ENCODE measurements around the gene TRIM15.
A peak's percentile ranks its signal among the peaks of the same experiment; 100 is the strongest.

TRIM15 gene

GRCh38 chr6:30147096-30147495 is 16.2 kb upstream of the TRIM15 start:
- no peak for DNase-seq

- no peak for DNase-seq
Measured at GRCh38 chr6:30149234-30149633, 14.1 kb upstream of the TRIM15 start.

- DNase-seq = no peak
Measured at GRCh38 chr6:30149858-30150550, 13.3 kb upstream of the TRIM15 start.

DNA sequence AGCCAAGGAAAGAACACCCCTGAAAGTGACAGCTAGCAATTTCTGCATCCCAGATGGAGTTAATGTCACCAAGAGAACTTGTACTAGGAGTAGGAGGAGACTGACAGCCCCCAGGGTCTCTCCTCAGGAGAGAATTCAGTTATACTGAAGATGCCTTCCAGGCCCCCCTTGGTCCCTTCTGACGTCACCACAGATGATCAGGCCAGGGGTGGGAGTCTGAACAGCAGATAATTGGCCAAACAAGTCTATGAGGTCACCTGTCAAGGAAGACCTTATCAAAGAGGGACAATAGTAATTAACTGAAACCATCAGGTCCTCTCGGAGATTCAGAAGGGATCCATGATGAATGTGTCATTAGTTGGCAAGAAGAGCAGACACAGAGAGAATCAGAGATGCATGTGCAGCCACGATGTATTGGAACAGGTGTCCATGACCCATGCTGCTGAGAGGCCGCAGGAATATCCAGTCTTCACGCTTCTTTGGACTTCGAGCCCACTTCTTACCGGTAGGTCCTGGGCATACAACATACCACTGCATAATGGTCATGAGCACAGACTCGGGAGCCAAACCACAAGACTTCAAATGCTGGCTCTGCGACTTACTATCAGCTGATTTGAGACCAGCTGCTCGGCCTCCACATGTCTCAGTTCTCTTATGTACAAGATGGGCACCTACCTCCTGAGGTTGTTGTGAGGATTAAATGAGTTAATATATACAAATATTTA is 12.5 kb upstream of the TRIM15 start:
- DNase-seq = no peak

DNA sequence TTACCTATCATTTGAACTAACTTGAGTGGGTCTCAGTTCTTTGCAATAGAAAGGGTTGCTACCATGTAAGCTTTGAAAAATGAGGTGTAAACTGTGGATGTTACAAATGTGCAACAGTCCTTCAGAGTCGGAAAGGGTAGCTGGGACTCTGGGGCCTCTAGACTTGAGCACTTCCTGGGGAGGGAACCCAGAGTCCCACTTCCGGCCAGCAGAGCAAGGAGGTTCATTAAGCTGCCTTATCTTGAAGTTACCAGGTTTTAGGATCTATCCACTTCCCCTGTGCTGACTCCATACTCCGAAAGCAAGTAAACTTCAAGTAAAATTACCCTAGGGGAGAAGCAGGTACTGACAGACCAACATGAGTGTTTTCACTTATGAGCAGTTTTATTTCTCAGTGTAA is 11.8 kb upstream of the TRIM15 start:
- no peak for DNase-seq

DNA sequence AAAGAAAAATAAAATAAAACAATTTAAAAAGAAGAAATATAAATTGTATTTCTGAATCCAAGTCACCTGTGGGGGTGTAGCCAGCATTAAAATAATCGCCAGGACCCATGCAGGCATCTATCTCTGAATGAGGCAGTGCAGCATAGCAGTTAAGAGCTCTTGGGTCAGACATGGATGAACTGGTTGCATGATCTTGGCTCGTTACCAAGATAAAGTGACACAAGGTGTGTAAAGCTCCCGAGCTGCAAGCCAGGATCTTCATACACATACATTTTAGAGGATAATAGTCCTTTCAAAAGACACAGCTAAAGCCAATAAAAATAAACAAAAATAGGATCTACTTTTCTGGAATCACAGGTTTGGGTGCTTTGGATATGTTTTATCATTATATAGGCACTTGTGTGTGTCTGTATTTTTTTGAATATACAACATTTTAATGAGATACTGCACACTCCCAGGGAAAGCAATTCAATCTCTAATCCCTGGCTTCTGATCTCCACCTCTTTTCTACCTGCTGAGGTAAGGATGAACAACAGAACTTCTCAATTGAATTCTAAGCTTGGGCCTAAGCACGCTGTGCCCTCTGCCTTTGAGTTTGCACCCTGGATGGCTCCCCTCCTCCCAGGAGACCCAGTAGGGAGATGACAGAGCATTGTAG is 11.2 kb upstream of the TRIM15 start:
- DNase-seq = peak in 1 of 2 experiments; percentile 13

GRCh38 chr6:30152910-30153610 is 10.3 kb upstream of the TRIM15 start:
- no peak for DNase-seq

GRCh38 chr6:30154061-30154460 is 9.3 kb upstream of the TRIM15 start:
- no peak for DNase-seq

GRCh38 chr6:30154709-30155519 is 8.4 kb upstream of the TRIM15 start:
- DNase-seq = no peak

DNA sequence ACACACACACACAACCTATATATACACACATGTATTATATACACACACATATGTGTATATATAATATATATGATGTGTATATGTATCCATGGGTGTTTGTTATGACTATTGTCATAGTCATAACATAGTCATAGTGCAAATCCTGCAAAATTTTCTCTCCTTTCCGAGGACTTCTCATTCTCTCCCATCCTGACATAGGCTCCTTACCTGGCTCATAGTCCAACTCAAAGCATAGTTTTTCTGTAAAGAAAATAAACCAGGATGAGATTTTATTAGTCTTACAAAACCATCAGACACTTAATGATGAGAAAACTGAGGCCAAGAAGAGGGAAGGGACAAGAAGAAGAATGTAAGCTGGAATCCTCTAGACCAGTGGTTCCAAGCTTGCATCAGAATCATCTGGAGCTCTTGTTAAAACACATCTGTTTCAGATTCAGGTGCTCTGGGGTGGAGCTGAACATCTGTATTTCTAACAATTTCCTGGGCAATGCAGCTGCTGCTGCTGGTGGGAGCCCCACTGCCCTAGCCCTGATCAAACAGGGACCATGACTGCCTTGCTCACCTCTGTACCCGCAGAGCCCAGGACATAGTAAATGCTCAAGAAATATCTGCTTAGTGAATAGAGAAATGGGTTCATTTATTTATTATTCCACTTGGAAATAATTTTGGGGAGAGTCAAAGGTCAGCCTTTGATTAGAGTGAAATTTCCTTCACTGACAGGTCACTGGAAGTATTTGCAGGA is 7.7 kb upstream of the TRIM15 start:
- DNase-seq = no peak

GRCh38 chr6:30156262-30156599 is 7.1 kb upstream of the TRIM15 start:
- DNase-seq = peak in 1 of 2 experiments; percentile 25

DNA sequence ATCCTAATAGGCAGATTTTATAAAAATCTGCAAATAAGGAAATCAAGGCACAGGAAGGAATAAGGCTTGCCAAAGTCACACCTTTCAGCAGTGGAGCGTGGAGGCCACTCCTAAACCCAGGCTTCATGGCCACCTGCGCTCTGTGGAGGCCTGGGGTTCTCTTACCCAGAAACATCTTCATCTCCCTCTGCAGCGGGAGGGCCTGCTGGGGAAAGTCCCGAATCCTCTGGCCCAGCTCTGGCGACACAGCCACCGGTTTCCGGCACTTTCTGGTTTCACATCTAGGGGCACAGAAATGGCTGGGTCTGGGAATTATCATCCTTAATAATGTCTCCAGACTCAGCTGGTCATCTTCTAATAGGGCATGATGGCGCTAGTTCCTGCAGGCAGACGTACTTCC is 6.6 kb upstream of the TRIM15 start:
- DNase-seq = no peak

- DNase-seq = no peak
Measured at GRCh38 chr6:30157581-30157980, 5.8 kb upstream of the TRIM15 start.

DNA sequence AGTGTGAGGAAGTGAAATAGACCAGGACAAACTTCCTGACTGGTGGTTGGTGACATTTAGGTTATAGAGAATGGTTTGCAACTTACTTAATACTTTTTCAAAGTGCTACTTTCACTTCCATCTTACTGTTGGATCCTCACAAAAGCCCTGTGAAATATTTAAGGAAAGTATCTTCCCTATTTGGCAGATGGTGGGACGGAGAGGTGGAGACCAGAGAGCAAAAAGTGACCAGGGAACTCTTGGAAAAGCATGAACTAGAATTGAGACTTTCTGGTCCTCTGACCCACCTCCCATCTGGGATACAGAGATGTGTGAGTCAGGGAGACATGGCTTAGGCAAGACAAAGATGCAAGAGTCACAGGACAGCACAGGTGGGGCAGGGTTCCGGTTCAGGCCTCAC is 5.3 kb upstream of the TRIM15 start:
- DNase-seq = no peak

- no peak for DNase-seq
Measured at GRCh38 chr6:30158475-30159040, 4.8 kb upstream of the TRIM15 start.

DNA sequence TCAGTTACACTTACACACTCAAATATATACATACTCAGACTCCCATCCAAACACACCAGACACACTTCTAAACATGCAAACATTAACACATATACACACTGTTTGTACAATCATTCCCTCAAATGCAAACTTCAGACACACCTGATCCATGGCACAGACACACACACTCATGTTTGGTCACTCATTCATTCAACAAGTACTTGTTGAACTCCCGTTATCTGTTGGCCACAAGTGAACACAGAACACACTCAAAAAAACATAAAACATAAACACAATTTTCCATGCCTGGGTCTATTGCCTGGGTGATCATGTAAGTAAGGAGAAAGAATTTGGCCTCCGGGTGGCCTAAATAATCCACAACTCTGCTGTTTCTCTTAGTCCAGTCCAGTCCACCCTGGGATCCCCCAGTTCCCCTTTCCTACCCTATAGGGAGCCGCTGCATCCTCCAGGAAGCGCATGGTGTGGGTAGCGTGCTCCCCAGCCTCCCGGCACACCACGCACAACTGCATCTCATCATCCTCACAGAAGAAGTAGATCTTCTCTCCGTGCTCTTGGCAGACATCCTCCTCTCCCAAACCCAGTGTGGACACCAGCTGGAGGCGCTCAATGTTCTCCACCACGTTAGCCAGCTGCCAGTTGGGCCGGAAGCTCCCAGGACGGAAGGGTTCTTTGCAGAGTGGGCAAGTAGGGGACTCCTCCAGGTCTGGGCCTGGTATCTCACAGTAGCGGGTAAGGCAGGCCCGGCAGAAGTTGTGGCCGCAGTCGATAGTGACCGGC is 3.1 kb upstream of the TRIM15 start:
- DNase-seq = no peak

DNA sequence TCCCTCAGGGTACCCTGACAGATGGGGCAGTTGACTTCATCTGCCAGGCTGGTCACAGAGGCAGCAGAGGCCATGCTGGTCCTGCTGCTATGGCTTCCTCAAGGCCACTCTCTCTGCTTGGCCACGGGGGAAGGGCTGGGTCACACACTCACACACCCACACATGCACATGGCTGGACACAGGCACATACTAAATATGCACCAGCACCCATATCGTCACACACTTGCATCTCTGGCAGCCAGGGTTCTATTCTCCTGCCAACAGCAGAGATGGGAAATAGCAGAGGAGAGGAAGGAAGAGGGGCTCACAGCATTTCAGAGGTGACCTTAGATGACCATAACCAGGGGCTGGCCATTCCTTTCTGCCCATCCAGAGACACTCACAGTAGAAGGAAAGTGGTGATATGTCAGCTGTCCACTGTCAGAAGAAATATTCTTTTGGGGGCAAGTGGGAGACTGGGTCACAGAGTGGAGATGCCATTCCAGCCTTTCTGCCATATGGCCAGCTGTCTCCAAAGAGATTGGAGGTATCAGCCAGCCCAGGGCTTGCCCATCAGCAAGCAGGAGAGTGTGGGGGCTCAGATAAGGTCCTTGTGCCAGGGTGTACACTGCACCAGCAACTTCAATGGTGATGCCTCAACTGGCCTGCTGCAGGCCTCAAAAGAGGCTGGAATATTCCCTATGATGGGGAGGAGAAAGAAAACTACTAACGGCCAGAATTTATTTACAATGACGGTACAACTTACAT is 2.4 kb upstream of the TRIM15 start, which contains the start of gene TRIM10:
Gene TRIM10 (minus strand): TSS at position 427 of the 747 bp plus-strand sequence. CDS start 353 bp downstream, at position 74.
- no peak for DNase-seq

- DNase-seq = no peak
Measured at GRCh38 chr6:30162265-30163089, 869 bp upstream of the TRIM15 start.
